ENCODE measurements around the gene GABRB2.

DNA sequence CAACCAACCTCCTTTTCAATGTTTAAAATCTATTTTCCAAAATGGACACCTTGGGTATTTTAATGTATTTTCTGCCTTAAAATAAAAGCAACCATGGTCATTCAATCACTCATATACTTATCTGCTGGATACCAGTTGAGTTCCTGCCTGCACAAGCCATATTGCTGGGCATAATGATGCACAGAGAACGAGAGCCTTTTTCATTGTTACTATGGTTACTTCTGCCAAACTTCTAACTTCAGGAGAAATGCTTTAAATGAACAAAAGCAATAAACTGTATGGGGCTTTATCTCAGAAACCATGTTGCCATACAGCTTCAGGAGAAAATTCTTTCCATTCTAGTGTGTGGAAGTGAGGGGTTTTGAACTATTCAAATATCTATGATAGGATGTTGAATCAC is 269.5 kb downstream of the GABRB2 start:
- TF ChIP-seq, protein P1, sequence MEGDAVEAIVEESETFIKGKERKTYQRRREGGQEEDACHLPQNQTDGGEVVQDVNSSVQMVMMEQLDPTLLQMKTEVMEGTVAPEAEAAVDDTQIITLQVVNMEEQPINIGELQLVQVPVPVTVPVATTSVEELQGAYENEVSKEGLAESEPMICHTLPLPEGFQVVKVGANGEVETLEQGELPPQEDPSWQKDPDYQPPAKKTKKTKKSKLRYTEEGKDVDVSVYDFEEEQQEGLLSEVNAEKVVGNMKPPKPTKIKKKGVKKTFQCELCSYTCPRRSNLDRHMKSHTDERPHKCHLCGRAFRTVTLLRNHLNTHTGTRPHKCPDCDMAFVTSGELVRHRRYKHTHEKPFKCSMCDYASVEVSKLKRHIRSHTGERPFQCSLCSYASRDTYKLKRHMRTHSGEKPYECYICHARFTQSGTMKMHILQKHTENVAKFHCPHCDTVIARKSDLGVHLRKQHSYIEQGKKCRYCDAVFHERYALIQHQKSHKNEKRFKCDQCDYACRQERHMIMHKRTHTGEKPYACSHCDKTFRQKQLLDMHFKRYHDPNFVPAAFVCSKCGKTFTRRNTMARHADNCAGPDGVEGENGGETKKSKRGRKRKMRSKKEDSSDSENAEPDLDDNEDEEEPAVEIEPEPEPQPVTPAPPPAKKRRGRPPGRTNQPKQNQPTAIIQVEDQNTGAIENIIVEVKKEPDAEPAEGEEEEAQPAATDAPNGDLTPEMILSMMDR (conservative IDR thresholded peaks at IDR 0.05; ENCODE audit: low read length), result no peak
- TF ChIP-seq EZH2phosphoT487 (IDR thresholded peaks at IDR 0.05; ENCODE audit: borderline replicate concordance, low read depth, low read length), result no peak
